ENCODE results near the gene C10orf71. TPM values are rescaled to one million over a fixed set of nuclear protein-coding genes. Genes with fewer than 3 reads are reported as not detected.

The C10orf71 gene
- total RNA-seq, 1 experiment from 2014 or later: not detected

GRCh38 chr10:49364051-49364450 lies 65.1 kb downstream of the C10orf71 start:
- POLR2A ChIA-PET (ENCODE audit: low non-redundant PET): no interaction called here
- intact Hi-C loops (cut with micrococcal nuclease; ENCODE audit: unreplicated experiment): no loop called here
- BruUV-seq (replicated peaks): no TSS peak

GRCh38 chr10:49364747-49365146 lies 65.8 kb downstream of the C10orf71 start:
- intact Hi-C loops (cut with micrococcal nuclease; ENCODE audit: unreplicated experiment): no loop called here
- TF ChIP-seq CTCF (conservative IDR thresholded peaks at IDR 0.05; ENCODE audit: low read depth, low read length) (no peak), EZH2 (IDR thresholded peaks at IDR 0.05; ENCODE audit: borderline replicate concordance, low read depth, low read length, poor library complexity, severe bottlenecking) (no peak)
- H3K4me1 ChIP-seq (ENCODE audit: insufficient read depth, low read length, poor library complexity, severe bottlenecking): no peaks in the 10 kb centered on the region
- no peak for DNase-seq (ENCODE audit: low spot score)
- H3K4me3 ChIP-seq (ENCODE audit: low read depth, low read length, poor library complexity, severe bottlenecking): no peak overlapping the region
- H3K27ac ChIP-seq (ENCODE audit: low read depth, low read length, poor library complexity, severe bottlenecking): no peak overlapping the region
- ChIA-PET POLR2A (ENCODE audit: low non-redundant PET) (no interaction called here), CTCF (no interaction called here)
- peaks cover 2% of the 10 kb centered on the region for H3K27me3 ChIP-seq (replicated peaks; ENCODE audit: insufficient read depth, low read depth, low read length, poor library complexity)
- no peaks in the 10 kb centered on the region for H3K36me3 ChIP-seq (ENCODE audit: insufficient read depth, low read length, poor library complexity, severe bottlenecking)
- no TSS peak for BruUV-seq (replicated peaks)
- no peaks in the 10 kb centered on the region for H3K9me3 ChIP-seq (ENCODE audit: low read depth, low read length, poor library complexity, severe bottlenecking)

More at GRCh38 chr10:49364051-49364450, 65.1 kb downstream of the C10orf71 start:
- Histone ChIP-seq H3K36me3 (ENCODE audit: insufficient read depth, low read length, poor library complexity, severe bottlenecking) (no peaks in the 10 kb centered on the region), H3K27ac (ENCODE audit: low read depth, low read length, poor library complexity, severe bottlenecking) (no peak overlapping the region), H3K4me1 (ENCODE audit: insufficient read depth, low read length, poor library complexity, severe bottlenecking) (no peaks in the 10 kb centered on the region), H3K27me3 (replicated peaks; ENCODE audit: insufficient read depth, low read depth, low read length, poor library complexity) (no peaks in the 10 kb centered on the region), H3K4me3 (ENCODE audit: low read depth, low read length, poor library complexity, severe bottlenecking) (no peak overlapping the region), H3K9me3 (ENCODE audit: low read depth, low read length, poor library complexity, severe bottlenecking) (no peaks in the 10 kb centered on the region)
- CTCF ChIA-PET: no interaction called here
- no peak for DNase-seq (ENCODE audit: low spot score)
- no peak for TF ChIP-seq CTCF (conservative IDR thresholded peaks at IDR 0.05; ENCODE audit: low read depth, low read length)
- no peak for TF ChIP-seq EZH2 (IDR thresholded peaks at IDR 0.05; ENCODE audit: borderline replicate concordance, low read depth, low read length, poor library complexity, severe bottlenecking)

- no TSS peak for BruUV-seq (replicated peaks)
- H3K27ac ChIP-seq (ENCODE audit: low read depth, low read length, poor library complexity, severe bottlenecking): no peak overlapping the region
- no peak overlapping the region for H3K4me3 ChIP-seq (ENCODE audit: low read depth, low read length, poor library complexity, severe bottlenecking)
- CTCF ChIA-PET: no interaction called here
- POLR2A ChIA-PET (ENCODE audit: low non-redundant PET): no interaction called here
- H3K27me3 ChIP-seq (replicated peaks; ENCODE audit: insufficient read depth, low read depth, low read length, poor library complexity): peaks cover 4% of the 10 kb centered on the region
- no peaks in the 10 kb centered on the region for H3K36me3 ChIP-seq (ENCODE audit: insufficient read depth, low read length, poor library complexity, severe bottlenecking)
- H3K9me3 ChIP-seq (ENCODE audit: low read depth, low read length, poor library complexity, severe bottlenecking): no peaks in the 10 kb centered on the region
- TF ChIP-seq CTCF (conservative IDR thresholded peaks at IDR 0.05; ENCODE audit: low read depth, low read length) (no peak), EZH2 (IDR thresholded peaks at IDR 0.05; ENCODE audit: borderline replicate concordance, low read depth, low read length, poor library complexity, severe bottlenecking) (no peak)
- no peaks in the 10 kb centered on the region for H3K4me1 ChIP-seq (ENCODE audit: insufficient read depth, low read length, poor library complexity, severe bottlenecking)
- intact Hi-C loops (cut with micrococcal nuclease; ENCODE audit: unreplicated experiment): no loop called here
- no peak for DNase-seq (ENCODE audit: low spot score)
These were observed 66.3 kb downstream of the C10orf71 start for GRCh38 chr10:49365275-49365674.
